Measurements from ENCODE around the gene GALNT2. TPM values are rescaled to one million over a fixed set of nuclear protein-coding genes. Genes with fewer than 3 reads are reported as not detected.

The GALNT2 gene
- total RNA-seq, 2 donors from 2014 or later: 56.8 to 63.2 TPM

- intact Hi-C loops (cut with DNase I, micrococcal nuclease): no loop called here
- DNase-seq (no peak), ATAC-seq (no peak)
Observed at GRCh38 chr1:230188826-230189225, 121.8 kb downstream of the GALNT2 start.

GRCh38 chr1:230189341-230189740 is 122.3 kb downstream of the GALNT2 start:
- DNase-seq: no peak
- no peak for ATAC-seq
- intact Hi-C loops (cut with DNase I, micrococcal nuclease): no loop called here

GRCh38 chr1:230189824-230190223 is 122.8 kb downstream of the GALNT2 start:
- ATAC-seq (no peak), DNase-seq (no peak)
- intact Hi-C loops (cut with DNase I, micrococcal nuclease): no loop called here

GRCh38 chr1:230191079-230191804 is 124.2 kb downstream of the GALNT2 start:
- intact Hi-C loops (cut with DNase I, micrococcal nuclease): no loop called here
- ATAC-seq: no peak
- peak in 1 of 2 donors; percentile 70 for DNase-seq

- DNase-seq: no peak
- no peak for ATAC-seq
Observed at GRCh38 chr1:230191855-230192254, 124.8 kb downstream of the GALNT2 start.

GRCh38 chr1:230194525-230194924 is 127.5 kb downstream of the GALNT2 start:
- intact Hi-C loops (cut with DNase I, micrococcal nuclease): no loop called here
- DNase-seq (no peak), ATAC-seq (no peak)

More at GRCh38 chr1:230191855-230192254, 124.8 kb downstream of the GALNT2 start:
- intact Hi-C loops (cut with DNase I, micrococcal nuclease): no loop called here

GRCh38 chr1:230195199-230195598 is 128.2 kb downstream of the GALNT2 start:
- intact Hi-C loops (cut with DNase I, micrococcal nuclease): no loop called here
- no peak for DNase-seq
- no peak for ATAC-seq

GRCh38 chr1:230196077-230196476 is 129.0 kb downstream of the GALNT2 start:
- intact Hi-C loops (cut with DNase I, micrococcal nuclease): no loop called here
- ATAC-seq (no peak), DNase-seq (no peak)

- DNase-seq (peak in 1 of 2 donors; percentile 58), ATAC-seq (peak; percentile 60)
- intact Hi-C loops (cut with DNase I, micrococcal nuclease): no loop called here
Observed at GRCh38 chr1:230197644-230198567, 130.9 kb downstream of the GALNT2 start.

GRCh38 chr1:230199034-230199433 is 132.0 kb downstream of the GALNT2 start:
- ATAC-seq (no peak), DNase-seq (no peak)
- intact Hi-C loops (cut with DNase I, micrococcal nuclease): no loop called here

GRCh38 chr1:230199554-230199953 is 132.5 kb downstream of the GALNT2 start:
- intact Hi-C loops (cut with DNase I, micrococcal nuclease): no loop called here
- no peak for DNase-seq
- peak; percentile 31 for ATAC-seq

GRCh38 chr1:230200276-230200675 is 133.2 kb downstream of the GALNT2 start:
- ATAC-seq: no peak
- DNase-seq: no peak
- intact Hi-C loops (cut with DNase I, micrococcal nuclease): no loop called here

GRCh38 chr1:230201445-230201844 is 134.4 kb downstream of the GALNT2 start:
- no peak for ATAC-seq
- DNase-seq: no peak
- intact Hi-C loops (cut with DNase I, micrococcal nuclease): no loop called here

GRCh38 chr1:230204842-230205241 is 137.8 kb downstream of the GALNT2 start:
- ATAC-seq: peak; percentile 96
- DNase-seq: peak; percentile 69 to 93

GRCh38 chr1:230205719-230206198 is 138.7 kb downstream of the GALNT2 start:
- intact Hi-C loops (cut with DNase I, micrococcal nuclease): no loop called here
- DNase-seq (no peak), ATAC-seq (peak; percentile 35)

More at GRCh38 chr1:230204842-230205241, 137.8 kb downstream of the GALNT2 start:
- intact Hi-C loops (cut with DNase I, micrococcal nuclease): no loop called here

GRCh38 chr1:230206207-230206606 is 139.2 kb downstream of the GALNT2 start:
- DNase-seq: no peak
- intact Hi-C loops (cut with DNase I, micrococcal nuclease): no loop called here
- no peak for ATAC-seq

GRCh38 chr1:230206976-230207375 is 139.9 kb downstream of the GALNT2 start:
- intact Hi-C loops (cut with DNase I, micrococcal nuclease): no loop called here
- DNase-seq (no peak), ATAC-seq (no peak)

GRCh38 chr1:230207598-230207997 is 140.6 kb downstream of the GALNT2 start:
- ATAC-seq (no peak), DNase-seq (no peak)
- intact Hi-C loops (cut with DNase I, micrococcal nuclease): no loop called here

GRCh38 chr1:230208619-230209261 is 141.7 kb downstream of the GALNT2 start:
- ATAC-seq: no peak
- no peak for DNase-seq
- intact Hi-C loops (cut with DNase I, micrococcal nuclease): no loop called here

Data from left colon (tissue), 2 donors.